NCI-H1436 treated with DMSO at 0.1 percent for 48 hours (cell line): ENCODE measurements around the gene QRICH2.
"Not testable (repeated sequence)": the region's sequence is repeated elsewhere in the genome, so short reads cannot be mapped to it uniquely, and the experiment has no call there.

Experiments
- DNase-seq: peaks from one replicate; lab custom pipeline; 2025; lab: John Stamatoyannopoulos, UW

The QRICH2 gene

GRCh38 chr17:76266244-76266938 is 41.7 kb downstream of the QRICH2 start:
- no peak for DNase-seq

DNA sequence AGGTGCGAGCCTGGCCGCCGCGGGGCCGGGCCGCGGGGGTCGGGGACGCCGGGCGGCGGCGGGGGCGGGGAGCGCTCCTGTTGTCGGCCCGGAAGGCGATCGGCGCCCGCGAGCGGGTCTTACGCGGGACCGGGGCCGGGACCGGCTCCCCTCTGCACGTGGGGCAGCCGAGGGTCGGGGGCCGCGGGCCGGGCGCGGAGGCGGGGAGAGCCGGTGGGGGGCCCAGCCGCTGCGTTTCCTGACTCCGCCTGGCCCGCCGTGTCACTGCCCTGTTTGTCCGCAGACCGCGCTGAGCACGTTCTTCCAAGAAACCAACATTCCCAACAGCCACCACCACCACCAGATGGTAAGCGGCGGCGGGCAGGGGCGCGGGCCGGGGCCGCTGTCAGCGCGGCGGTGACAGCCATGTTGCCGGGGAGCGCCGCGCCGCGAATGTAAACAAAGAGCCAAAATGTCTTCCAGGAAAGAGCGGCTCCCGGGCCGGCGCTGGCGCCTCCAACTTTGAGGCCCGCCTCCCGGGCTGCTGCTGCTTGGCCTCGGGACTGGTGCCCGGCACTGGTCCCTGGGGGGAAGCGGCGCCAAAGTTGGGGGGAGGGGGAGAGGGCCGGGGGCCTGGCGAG is 42.3 kb downstream of the QRICH2 start:
- no peak for DNase-seq

DNA sequence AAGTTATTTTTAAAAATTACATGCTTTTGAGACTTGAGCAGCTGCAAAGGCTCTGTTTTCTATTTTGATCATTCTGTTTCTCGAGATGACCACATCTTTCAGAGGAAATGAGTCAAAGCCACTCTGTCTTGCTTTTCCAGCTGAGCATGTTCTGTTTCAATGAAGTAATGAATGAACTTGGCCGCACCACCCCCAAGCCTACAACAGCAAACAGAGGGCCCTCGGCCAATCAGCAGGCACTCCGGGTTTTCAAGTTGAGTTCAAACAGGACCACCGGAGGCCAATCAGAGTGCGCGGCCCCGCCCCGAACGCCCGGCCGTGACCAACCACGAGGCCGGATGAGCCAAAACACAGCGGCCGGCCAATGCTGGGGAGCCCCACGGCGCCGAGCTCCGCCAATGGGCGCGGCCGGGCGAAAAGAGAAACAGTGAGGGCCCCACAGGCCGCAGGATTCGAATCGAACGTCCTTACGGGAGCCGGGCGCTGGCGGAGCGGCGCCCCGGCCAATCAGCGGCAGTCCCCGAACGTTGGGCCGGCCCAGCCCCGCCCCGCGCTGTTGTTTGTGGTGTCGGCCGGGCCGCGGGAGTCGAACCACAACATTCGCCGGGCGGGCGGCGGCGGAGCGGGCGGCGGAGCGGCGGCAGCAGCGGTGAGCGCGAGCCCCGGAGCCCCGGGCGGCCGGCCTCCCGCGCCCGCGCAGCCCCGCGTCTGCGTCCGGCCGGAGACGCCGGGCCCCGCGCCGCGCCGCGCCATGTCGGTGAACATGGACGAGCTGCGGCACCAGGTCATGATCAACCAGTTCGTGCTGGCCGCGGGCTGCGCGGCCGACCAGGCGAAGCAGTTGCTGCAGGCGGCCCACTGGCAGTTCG is 43.1 kb downstream of the QRICH2 start, which contains the start of gene UBALD2:
Gene UBALD2 (plus strand): TSS at position 594 of the 869 bp plus-strand sequence. CDS start 158 bp downstream, at position 752.
- peak; percentile 99 for DNase-seq

GRCh38 chr17:76264425-76264754 is 43.7 kb downstream of the QRICH2 start:
- no peak for DNase-seq

GRCh38 chr17:76263896-76264295 is 44.2 kb downstream of the QRICH2 start:
- DNase-seq = no peak

DNA sequence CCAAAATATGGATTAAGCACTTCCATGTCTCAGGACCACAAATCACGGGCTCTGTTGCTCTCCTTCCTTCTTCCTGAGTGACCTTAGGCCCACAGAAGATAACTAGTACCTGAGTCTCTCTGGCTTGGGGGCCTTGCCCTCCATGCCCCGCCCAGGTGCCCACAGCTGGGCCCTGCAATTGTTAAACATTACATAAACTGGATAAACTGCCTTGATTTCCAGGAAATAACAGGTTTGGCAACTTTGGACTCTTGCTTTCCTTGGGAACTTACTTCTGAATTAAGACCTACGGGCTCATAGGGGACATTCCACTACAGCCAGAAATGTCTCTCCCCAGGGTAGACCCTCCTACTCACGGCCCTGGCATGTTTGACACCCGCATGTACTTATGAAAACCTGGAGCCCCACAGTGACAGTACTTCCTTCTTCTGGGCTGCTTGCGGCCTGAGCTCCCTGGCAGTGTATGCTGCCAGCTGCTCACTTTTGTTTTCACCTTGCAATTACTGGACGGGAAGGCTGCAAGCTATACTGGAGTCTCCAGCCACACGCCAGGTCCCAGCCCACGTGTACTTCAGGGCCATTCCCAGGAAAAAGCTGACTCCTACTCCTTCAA is 45.2 kb downstream of the QRICH2 start:
- no peak for DNase-seq

DNA sequence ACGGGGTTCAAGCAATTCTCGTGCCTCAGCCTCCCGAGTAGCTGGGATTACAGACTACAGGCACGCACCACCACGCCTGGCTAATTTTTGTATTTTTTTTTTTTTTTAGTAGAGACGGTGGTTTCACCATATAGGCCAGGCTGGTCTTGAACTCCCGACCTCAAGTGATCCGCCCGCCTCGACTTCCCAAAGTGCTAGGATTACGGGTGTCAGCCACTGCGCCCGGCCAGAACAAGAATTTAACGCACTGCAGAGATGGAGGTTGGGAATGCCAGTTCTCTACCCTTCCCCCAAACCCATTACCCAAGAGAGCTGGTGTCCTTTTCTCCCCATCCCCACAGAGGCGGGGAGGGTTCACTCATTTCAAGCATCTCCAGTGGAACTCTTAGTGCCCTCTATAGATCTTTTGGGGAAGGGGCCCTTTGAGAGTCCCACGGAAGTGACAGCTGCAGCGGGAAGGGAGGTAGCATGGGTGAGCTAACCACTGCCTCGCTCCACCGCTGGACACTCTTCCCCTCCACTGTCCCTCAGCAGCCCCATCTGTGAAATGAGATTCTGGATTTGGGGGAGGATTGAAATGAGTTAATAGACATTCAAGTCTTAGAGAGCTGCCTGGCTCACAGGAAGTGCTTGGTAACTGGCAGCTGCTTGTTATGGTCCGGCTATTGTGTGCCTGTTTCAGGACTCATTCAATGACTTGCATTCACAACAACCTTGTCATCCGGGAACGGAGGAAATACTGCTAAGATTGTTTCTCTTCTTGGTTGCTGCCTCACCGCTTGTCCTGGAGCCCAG is 46.5 kb downstream of the QRICH2 start:
- peak; percentile 66 for DNase-seq

DNA sequence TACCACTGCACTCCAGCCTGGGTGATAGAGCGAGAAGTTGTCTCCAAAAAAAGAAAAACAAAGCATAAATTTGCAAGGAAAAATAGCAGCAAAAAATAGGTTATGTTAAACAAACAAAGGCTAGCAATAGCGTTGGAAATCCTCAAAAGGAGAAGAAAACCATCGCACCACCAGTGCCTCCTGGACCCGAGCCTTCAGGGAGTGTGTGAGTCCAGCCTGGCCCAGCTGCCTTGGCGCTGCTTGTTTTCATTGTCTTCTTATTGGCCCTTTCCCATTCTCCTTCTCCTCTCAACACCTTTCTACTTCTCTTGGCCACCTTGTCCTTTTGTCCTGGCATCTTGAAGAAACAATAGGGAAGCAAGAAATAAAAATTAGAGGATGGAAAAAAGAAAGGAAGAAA is 47.4 kb downstream of the QRICH2 start:
- no peak for DNase-seq

- no peak for DNase-seq
Measured at GRCh38 chr17:76260220-76260619, 47.9 kb downstream of the QRICH2 start.

DNA sequence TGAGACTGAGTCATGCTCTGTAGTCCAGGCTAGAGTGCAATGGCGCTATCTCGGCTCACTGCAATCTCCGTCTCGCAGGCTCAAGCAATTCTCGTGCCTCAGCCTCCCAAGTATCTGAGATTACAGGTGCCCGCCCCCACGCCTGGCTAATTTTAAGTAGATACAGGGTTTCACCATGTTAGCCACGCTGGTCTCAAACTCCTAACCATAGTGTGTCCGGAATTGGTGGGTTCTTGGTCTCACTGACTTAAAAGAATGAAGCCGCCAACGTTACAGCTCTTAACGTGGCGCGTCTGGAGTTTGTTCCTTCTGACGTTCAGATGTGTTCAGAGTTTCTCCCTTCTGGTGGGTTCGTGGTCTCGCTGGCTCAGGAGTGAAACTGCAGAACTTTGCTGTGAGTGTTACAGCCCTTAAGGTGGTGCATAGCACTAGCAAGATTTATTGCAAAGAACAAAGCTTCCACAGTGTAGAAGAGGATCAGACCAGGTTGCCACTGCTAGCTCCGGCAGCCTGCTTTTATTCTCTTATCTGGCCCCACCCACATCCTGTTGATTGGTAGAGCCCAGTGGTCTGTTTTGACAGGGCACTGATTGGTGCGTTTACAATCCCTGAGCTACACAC is 51.5 kb downstream of the QRICH2 start:
- not testable (repeated sequence) for DNase-seq

- no peak for DNase-seq
Measured at GRCh38 chr17:76255801-76256429, 52.2 kb downstream of the QRICH2 start.

DNA sequence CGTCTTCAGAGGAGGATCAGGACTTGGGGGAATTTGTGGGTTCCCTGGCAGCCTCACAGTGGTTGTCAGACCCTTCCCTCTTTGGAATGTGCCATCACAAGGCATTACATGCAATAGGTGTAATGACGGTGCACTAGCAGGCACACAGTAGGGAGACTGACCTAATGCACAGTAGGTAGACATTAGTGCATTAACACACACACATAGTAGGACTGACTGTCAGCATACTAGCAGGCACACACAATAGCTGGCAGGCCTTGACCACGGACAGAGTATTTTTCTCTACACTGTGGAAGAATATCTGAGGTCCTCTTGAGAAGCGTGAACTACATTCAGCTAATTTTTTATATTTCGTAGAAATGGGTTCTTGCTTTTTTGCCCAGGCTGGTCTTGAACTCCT is 53.8 kb downstream of the QRICH2 start:
- DNase-seq = no peak

GRCh38 chr17:76253841-76254240 is 54.2 kb downstream of the QRICH2 start:
- no peak for DNase-seq

DNA sequence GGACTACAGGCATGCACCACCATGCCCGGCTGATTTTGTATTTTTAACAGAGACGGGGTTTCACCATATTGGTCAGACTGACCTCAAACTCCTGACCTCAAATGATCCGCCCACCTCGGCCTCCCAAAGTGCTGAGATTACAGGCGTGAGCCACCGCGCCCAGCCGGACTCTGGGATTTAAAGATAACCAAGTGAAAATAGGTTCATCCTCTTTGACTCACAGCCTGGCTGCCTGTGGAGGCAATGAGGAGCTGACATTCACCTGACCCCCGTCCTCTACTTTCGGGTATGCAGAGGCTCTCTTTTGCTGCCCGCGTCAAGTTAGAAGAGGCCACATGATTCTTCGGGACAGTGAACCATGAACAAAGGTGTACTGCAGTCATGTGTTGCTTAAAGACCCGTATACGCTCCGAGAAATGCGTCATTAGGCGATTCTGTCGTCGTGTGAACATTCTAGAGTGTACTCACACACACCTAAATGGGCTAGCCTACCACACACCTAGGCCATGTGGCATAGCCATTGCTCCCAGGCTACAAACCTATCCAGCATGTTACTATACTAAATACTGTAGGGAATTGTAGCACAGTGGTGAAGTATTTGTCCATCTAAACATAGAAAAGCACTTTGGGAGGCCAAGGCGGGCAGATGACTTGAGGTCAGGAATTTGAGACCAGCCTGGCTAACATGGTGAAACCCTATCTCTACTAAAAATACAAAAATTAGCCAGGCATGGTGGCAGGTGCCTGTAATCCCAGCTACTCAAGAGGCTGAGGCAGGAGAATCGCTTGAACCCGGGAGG is 54.9 kb downstream of the QRICH2 start:
- DNase-seq = not testable (repeated sequence)

DNA sequence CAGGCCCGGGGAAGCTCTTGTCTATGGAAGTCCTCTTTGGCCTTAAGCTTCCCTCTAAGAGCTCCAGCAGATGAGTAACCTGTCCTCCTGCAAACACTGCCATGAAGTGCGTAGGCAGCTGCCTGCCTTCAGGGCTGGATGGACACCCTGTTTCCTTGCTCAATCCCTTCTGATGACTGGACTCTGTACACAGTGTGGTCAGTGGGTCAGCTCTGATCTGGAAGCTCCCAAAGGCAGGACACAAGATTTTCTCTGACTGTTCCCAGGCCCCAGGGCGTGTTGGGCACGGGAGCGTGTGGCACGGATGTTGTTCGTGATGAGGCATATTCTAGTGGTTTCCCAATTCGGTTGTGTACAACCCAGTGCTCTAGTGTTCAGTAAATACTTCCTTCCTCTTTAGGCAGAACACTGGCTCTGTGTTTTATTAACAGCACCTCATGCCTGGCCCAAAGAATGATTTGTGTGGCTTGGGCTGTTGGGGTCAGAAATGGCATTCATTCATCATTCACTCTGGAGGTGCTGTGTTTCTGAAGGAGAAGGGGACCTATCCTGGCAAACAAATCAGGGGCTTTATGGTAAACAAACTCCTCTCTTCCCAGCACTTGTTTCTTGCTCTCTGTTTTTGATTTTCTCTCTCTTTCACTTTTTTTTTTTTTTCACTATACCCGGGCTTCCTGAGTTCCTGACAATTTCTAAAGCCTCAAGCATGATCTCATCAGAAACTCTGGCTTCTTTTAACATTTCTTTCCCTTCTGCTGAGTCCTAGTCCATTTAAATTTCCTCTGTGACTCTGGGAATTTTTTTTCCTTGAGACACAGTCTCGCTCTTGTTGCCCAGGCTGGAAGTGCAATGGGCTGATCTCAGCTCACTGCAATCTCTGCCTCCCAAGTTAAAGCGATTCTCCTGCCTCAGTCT is 55.8 kb downstream of the QRICH2 start:
- no peak for DNase-seq

DNA sequence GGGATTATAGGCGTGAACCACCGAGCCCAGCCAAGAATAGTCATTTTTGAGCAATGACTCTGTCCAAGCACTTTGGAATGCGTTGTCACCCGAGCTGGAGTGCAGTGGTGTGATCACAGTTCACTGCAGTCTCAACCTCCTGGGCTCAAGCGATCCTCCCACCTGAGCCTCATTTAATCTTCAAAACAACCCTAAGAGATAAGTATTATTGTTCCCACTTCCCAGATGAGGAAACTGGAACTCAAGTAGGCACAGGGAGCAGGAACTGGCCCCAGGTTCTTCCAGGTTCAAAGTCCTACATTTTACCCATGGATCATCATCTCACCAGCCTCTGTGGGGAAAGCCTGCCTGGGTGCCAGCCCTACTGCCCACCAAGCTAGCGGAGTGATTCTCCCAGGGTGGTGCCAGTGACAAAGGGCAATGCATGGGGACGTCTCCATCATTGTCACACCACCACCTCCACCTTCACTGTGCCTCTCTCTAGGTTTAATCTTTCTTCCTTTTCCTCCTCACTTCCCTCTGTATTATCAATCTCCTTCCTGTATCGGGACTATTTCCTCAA is 56.5 kb downstream of the QRICH2 start:
- no peak for DNase-seq

GRCh38 chr17:76250141-76250540 is 57.9 kb downstream of the QRICH2 start:
- no peak for DNase-seq

DNA sequence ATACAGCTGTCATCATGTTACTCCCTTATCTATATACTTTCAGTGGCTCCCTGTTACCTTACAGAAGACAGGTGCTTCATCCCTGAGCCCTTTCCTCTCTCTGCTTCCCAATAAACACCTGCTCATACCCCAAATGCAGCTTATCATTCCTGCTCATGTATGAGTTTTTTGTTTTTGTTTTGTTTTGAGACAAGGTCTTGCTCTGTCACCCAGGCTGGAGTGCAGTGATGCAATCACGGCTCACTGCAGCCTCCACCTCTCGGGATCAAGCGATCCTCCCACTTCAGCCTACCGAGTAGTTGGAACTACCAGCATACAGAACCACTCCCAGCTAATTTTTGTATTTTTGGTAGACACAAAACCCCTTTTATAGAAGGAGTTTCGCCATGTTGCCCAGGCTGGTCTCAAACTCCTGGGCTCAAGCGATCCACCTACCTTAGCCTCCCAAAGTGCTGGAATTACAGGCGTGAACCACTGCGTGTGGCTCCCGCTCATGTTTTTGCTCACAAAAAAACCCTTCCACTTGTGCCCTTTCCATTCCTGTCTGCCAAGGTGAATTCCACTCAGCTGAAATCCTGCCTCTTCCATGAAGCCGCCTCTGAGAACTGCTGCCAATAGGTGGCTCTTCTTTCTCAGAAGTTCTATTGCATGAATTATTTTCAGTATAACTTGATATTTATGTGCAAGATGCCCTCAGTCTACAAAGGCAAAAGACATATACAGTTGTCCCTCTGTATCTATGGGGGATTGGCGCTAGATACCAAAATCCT is 59.9 kb downstream of the QRICH2 start:
- no peak for DNase-seq
